GM12864 (cell line): ENCODE results near the gene SFXN3.

Source experiments
- DNase-seq: peaks from one replicate; pipeline ENCODE4 v3.0.0-alpha.2; 2011; ENCODE audit warnings: low read depth
- H3K4me3 ChIP-seq: 2 replicates; pipeline ENCODE4 v1.5.1; 2011; ENCODE audit warnings: mild to moderate bottlenecking, low read depth, low read length, control low read depth
- CTCF ChIP-seq: IDR thresholded peaks from 2 replicates; pipeline ENCODE4 v1.5.1; 2011; ENCODE audit warnings: low read depth, mild to moderate bottlenecking, moderate library complexity, low read length, control low read depth, inconsistent platforms; ENCODE audit errors: missing control alignments

The SFXN3 gene

DNA sequence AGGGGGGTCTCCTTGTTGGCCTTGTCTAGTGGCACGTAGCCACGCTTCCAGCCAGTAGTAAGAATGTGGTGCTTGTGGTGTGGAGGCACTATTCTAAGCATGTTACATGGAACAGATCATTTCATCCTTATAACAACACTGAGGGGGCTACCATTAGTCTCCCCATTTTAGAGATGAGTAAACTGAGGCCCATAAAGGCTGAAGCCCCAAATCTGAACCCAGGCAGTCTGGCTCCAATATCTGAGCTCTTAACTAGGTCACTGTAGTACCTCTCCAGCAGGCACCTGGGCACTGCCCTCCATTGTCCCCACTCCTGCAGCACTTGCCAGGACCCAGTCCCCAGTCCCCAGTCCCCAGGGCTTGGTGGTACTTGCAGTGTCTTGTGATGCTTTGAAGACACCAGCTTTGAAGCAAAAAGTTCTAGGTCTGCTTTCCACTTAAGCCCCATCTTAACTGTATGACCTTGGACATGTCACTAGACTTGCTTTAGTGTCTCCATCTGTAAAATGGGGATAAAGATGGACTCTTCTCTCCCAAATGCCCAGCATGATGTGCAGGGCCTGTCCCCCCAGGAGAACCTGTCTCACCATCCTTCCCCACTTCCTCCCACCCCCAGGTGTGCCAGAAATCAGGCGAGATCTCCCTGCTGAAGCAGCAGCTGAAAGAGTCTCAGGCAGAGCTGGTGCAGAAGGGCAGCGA, 25.0 kb upstream of the SFXN3 start:
- no peak overlapping the region for H3K4me3 ChIP-seq
- TF ChIP-seq CTCF = no peak
- no peak for DNase-seq

- H3K4me3 ChIP-seq = no peak overlapping the region
- TF ChIP-seq CTCF = no peak
- no peak for DNase-seq
These were observed 24.4 kb upstream of the SFXN3 start for GRCh38 chr10:101006593-101007098.

GRCh38 chr10:101007099-101007711, 23.8 kb upstream of the SFXN3 start:
- H3K4me3 ChIP-seq = no peak overlapping the region
- no peak for TF ChIP-seq CTCF
- DNase-seq = no peak

DNA sequence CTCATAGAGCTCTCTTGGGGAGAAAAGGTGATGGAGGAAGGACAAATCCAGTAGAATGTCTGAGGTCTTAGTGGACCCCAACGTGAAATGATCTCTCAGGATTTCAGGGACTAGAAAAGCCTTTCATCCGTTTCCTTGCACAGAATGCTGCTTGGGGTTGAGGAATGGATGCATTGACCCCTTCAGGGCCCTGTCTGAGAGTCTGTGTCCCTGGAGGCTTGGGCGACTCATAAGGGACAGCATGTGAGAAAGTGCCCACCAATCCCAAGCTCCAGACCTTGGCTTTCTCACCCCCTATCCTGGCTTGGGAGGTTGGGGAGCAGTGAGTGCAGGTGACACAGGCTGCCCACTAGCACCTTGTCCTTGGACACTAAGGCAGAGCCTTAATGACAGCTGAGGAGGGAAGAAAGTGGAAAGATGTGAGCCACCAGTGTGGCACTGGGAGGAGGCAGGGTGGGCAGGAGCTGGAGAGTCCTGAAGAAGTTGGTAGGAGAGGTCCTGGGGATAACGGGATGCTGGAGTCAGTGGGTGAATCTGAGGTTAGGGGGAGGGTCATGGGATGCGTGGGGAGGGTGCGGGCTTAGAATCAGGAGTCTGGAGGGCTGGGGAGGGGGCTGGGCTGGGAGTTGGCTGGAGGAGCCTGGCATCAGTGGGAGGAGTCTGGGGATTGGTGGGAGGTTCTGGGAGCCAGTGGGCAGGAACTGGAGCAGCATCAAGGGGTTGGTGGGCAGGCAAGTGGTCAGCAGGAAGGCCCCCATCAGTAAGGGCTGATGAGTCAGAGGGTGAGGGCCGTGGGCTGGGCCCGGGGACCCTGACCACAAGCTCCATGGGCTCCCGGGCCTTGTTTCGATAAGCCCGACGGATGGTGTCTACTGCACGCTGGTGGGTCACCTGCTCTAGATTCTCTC, 22.9 kb upstream of the SFXN3 start:
- no peak overlapping the region for H3K4me3 ChIP-seq
- TF ChIP-seq CTCF = no peak
- DNase-seq = no peak

- no peak for TF ChIP-seq CTCF
- DNase-seq = no peak
- no peak overlapping the region for H3K4me3 ChIP-seq
These were observed 22.1 kb upstream of the SFXN3 start for GRCh38 chr10:101008823-101009423.

DNA sequence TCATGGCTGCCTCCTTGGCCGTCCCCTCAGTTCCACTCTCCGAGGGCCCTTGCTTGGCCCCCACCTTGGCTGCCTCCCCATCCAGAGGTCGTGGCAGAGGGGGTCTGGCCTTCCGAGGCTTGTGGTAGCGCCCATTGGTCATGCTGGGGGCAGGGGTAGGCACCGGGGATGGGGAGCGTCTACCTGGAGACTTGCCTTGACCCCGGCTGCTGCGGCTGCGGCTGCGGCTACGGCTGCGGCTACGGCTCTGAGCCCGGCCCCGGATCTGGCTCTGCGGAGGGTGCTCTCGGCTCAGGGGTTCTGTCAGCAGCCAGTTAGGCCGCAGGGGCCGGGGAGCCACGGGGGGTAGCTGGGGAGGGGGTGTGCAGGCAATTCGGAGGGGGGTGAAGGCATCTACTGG, 20.7 kb upstream of the SFXN3 start:
- TF ChIP-seq CTCF = no peak
- H3K4me3 ChIP-seq = no peak overlapping the region
- no peak for DNase-seq
